ENCODE results near the gene GMPR2. TPM values are rescaled to one million over a fixed set of nuclear protein-coding genes. Genes with fewer than 3 reads are reported as not detected.

The GMPR2 gene
- total RNA-seq, 1 experiment from 2014 or later, result 56.9 TPM

GRCh38 chr14:24207104-24207551, 25.6 kb upstream of the GMPR2 start:
- no peak overlapping the region for H3K9ac ChIP-seq (ENCODE audit: low read length)
- H3K4me3 ChIP-seq (ENCODE audit: low read length), result no peak overlapping the region
- H3F3A ChIP-seq (ENCODE audit: low read length, unreplicated experiment), result no peaks in the 10 kb centered on the region
- no TSS peak for BruUV-seq (replicated peaks)
- peaks cover 42% of the 10 kb centered on the region for H3K36me3 ChIP-seq (ENCODE audit: low read depth, low read length)
- H3K79me2 ChIP-seq (ENCODE audit: low read length), result peaks cover 9% of the 10 kb centered on the region; the same call in 1 of the 2 replicates
- no peaks in the 10 kb centered on the region for H3K9me3 ChIP-seq (ENCODE audit: low read length)
- ATAC-seq, result no peak
- CTCF ChIA-PET, result no interaction called here
- no peak for DNase-seq
- no peaks in the 10 kb centered on the region for H4K20me1 ChIP-seq (ENCODE audit: low read length)
- POLR2A ChIA-PET (ENCODE audit: unreplicated experiment), result no interaction called here
- no peak overlapping the region for H3K4me2 ChIP-seq (ENCODE audit: low read length)
- H3K27ac ChIP-seq (ENCODE audit: low read length), result no peak overlapping the region
- TF ChIP-seq EZH2phosphoT487 (IDR thresholded peaks at IDR 0.05; ENCODE audit: borderline replicate concordance, low read length), result no peak
- no peak for TF ChIP-seq CTCF (conservative IDR thresholded peaks at IDR 0.05; ENCODE audit: low read depth, low read length)
- TF ChIP-seq EZH2 (IDR thresholded peaks at IDR 0.05; ENCODE audit: low read length, unreplicated experiment), result no peak
- no peaks in the 10 kb centered on the region for H3K9me2 ChIP-seq (replicated peaks; ENCODE audit: low read length)
- intact Hi-C loops (cut with micrococcal nuclease), result no loop called here
- no peaks in the 10 kb centered on the region for H3K4me1 ChIP-seq (ENCODE audit: insufficient read depth, low read length)
- no peaks in the 10 kb centered on the region for H3K27me3 ChIP-seq (ENCODE audit: low read length)
- H2AFZ ChIP-seq (ENCODE audit: low read length), result no peak overlapping the region

GRCh38 chr14:24207625-24208024, 25.1 kb upstream of the GMPR2 start:
- H3K27me3 ChIP-seq (ENCODE audit: low read length), result no peaks in the 10 kb centered on the region
- TF ChIP-seq EZH2phosphoT487 (IDR thresholded peaks at IDR 0.05; ENCODE audit: borderline replicate concordance, low read length) (no peak), CTCF (conservative IDR thresholded peaks at IDR 0.05; ENCODE audit: low read depth, low read length) (no peak), EZH2 (IDR thresholded peaks at IDR 0.05; ENCODE audit: low read length, unreplicated experiment) (no peak)
- H3K9me2 ChIP-seq (replicated peaks; ENCODE audit: low read length), result no peaks in the 10 kb centered on the region
- H3K9ac ChIP-seq (ENCODE audit: low read length), result no peak overlapping the region
- peaks cover 42% of the 10 kb centered on the region for H3K36me3 ChIP-seq (ENCODE audit: low read depth, low read length)
- ChIA-PET CTCF (no interaction called here), POLR2A (ENCODE audit: unreplicated experiment) (no interaction called here)
- DNase-seq (no peak), ATAC-seq (no peak)
- no peaks in the 10 kb centered on the region for H3K4me1 ChIP-seq (ENCODE audit: insufficient read depth, low read length)
- H4K20me1 ChIP-seq (ENCODE audit: low read length), result no peaks in the 10 kb centered on the region
- H2AFZ ChIP-seq (ENCODE audit: low read length), result no peak overlapping the region
- no peak overlapping the region for H3K4me3 ChIP-seq (ENCODE audit: low read length)
- no peak overlapping the region for H3K27ac ChIP-seq (ENCODE audit: low read length)
- H3K4me2 ChIP-seq (ENCODE audit: low read length), result no peak overlapping the region
- no TSS peak for BruUV-seq (replicated peaks)
- H3F3A ChIP-seq (ENCODE audit: low read length, unreplicated experiment), result no peaks in the 10 kb centered on the region
- peaks cover 13% of the 10 kb centered on the region; the same call in 1 of the 2 replicates for H3K79me2 ChIP-seq (ENCODE audit: low read length)
- intact Hi-C loops (cut with micrococcal nuclease), result no loop called here
- H3K9me3 ChIP-seq (ENCODE audit: low read length), result no peaks in the 10 kb centered on the region

DNA sequence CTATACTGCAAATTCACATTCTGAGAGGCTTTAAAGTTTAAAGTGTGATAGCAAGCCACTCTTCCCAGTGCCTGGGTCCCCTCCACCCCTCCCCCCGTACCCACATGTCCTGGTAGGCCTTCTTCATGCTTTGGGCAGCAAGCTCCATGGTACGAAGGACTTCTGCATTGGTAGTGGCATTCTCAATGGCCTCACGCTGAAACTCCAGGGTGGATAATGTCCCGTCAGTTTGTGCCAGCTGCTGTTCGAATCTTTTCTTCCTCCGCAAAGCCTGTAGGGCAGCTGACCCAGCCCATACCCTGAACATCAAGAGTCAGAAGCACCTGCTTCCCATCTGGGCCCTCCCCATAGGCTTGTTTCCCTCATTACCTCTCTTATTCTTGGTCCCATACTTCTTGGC, 21.4 kb upstream of the GMPR2 start:
- no peak for TF ChIP-seq CTCF (conservative IDR thresholded peaks at IDR 0.05; ENCODE audit: low read depth, low read length)
- no peak for TF ChIP-seq EZH2 (IDR thresholded peaks at IDR 0.05; ENCODE audit: low read length, unreplicated experiment)
- no peak for TF ChIP-seq EZH2phosphoT487 (IDR thresholded peaks at IDR 0.05; ENCODE audit: borderline replicate concordance, low read length)
- Histone ChIP-seq H3K4me2 (ENCODE audit: low read length) (no peak overlapping the region), H3K9ac (ENCODE audit: low read length) (no peak overlapping the region), H3K27me3 (ENCODE audit: low read length) (no peaks in the 10 kb centered on the region), H3F3A (ENCODE audit: low read length, unreplicated experiment) (peaks cover 3% of the 10 kb centered on the region), H3K4me3 (ENCODE audit: low read length) (no peak overlapping the region), H3K36me3 (ENCODE audit: low read depth, low read length) (peaks cover 32% of the 10 kb centered on the region), H3K9me2 (replicated peaks; ENCODE audit: low read length) (no peaks in the 10 kb centered on the region), H3K9me3 (ENCODE audit: low read length) (no peaks in the 10 kb centered on the region), H3K79me2 (ENCODE audit: low read length) (peaks cover 13% of the 10 kb centered on the region; the same call in 1 of the 2 replicates), H4K20me1 (ENCODE audit: low read length) (no peaks in the 10 kb centered on the region), H3K27ac (ENCODE audit: low read length) (no peak overlapping the region), H2AFZ (ENCODE audit: low read length) (no peak overlapping the region), H3K4me1 (ENCODE audit: insufficient read depth, low read length) (peaks cover 10% of the 10 kb centered on the region)
- intact Hi-C loops (cut with micrococcal nuclease), result no loop called here
- BruUV-seq (replicated peaks), result no TSS peak
- POLR2A ChIA-PET (ENCODE audit: unreplicated experiment), result no interaction called here
- ATAC-seq (no peak), DNase-seq (no peak)
- CTCF ChIA-PET, result no interaction called here
